ENCODE data around the gene ZNF503.

ZNF503 gene

GRCh38 chr10:75406462-75407223 lies 5.1 kb upstream of the ZNF503 start:
- no peak for DNase-seq (ENCODE audit: low read depth in 2 of 2)

- DNase-seq (ENCODE audit: low read depth in 2 of 2): no peak
Measured at GRCh38 chr10:75405598-75406461, 4.3 kb upstream of the ZNF503 start.

GRCh38 chr10:75404815-75405597 lies 3.4 kb upstream of the ZNF503 start:
- DNase-seq (ENCODE audit: low read depth in 2 of 2): no peak

- DNase-seq (ENCODE audit: low read depth in 2 of 2): no peak
Measured at GRCh38 chr10:75403939-75404814, 2.6 kb upstream of the ZNF503 start.

- no peak for DNase-seq (ENCODE audit: low read depth in 2 of 2)
Measured at GRCh38 chr10:75403144-75403938, 1.8 kb upstream of the ZNF503 start.

GRCh38 chr10:75402486-75403143 lies 1.1 kb upstream of the ZNF503 start:
- DNase-seq (ENCODE audit: low read depth in 2 of 2): no peak

- DNase-seq (ENCODE audit: low read depth in 2 of 2): no peak
Measured at GRCh38 chr10:75400771-75401568, 594 bp downstream of the ZNF503 start.

GRCh38 chr10:75400163-75400770 lies 1.3 kb downstream of the ZNF503 start:
- no peak for DNase-seq (ENCODE audit: low read depth in 2 of 2)

GRCh38 chr10:75399461-75400162 lies 2.0 kb downstream of the ZNF503 start:
- DNase-seq (ENCODE audit: low read depth in 2 of 2): no peak

GRCh38 chr10:75398692-75399460 lies 2.7 kb downstream of the ZNF503 start:
- DNase-seq (ENCODE audit: low read depth in 2 of 2): no peak

GRCh38 chr10:75398200-75398691 lies 3.3 kb downstream of the ZNF503 start:
- DNase-seq (ENCODE audit: low read depth in 2 of 2): no peak

- DNase-seq (ENCODE audit: low read depth in 2 of 2): no peak
Measured at GRCh38 chr10:75397496-75398199, 3.9 kb downstream of the ZNF503 start.

GRCh38 chr10:75396631-75397495 lies 4.7 kb downstream of the ZNF503 start:
- no peak for DNase-seq (ENCODE audit: low read depth in 2 of 2)

GRCh38 chr10:75395932-75396630 lies 5.5 kb downstream of the ZNF503 start:
- DNase-seq (ENCODE audit: low read depth in 2 of 2): no peak
